SK-N-SH (cell line): Measurements from ENCODE around the gene SLC30A2.

Source experiments
- GATA2 ChIP-seq: sonication (generic); formaldehyde crosslinking; IDR thresholded peaks from 2 replicates; pipeline ENCODE4 v1.5.0; 2020; ENCODE audit warnings: mild to moderate bottlenecking, missing genetic modification reagents
- POLR2AphosphoS5 ChIP-seq: IDR thresholded peaks from 2 replicates; pipeline ENCODE4 v1.6.1; 2012; ENCODE audit warnings: low read depth, low read length
- TF ChIP-seq, protein P1 (sequence below): fragments of 200-600 bp; sonication (generic); IDR thresholded peaks from 2 replicates; pipeline ENCODE4 v1.6.1; 2017; ENCODE audit warnings: antibody characterized with exemption, mild to moderate bottlenecking, moderate library complexity

DNA sequence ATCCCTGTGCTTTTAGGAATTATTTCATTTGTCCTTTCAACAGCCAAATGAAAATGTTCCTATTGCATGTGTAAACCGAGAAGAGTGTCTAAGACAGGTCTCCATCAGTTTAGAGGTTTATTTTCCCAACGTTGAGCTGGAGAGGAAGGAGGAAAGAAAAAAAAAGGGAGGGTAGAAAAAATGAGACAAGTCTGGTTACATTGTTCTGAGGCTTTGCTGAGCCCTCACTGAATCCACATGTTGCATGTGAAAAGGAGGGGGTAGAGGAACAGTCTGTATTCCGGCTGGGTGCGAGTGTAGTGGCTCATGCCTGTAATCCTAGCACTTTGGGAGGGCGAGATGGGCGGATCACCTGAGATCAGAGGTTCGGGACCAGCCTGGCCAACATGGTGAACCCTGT lies 46.5 kb upstream of the SLC30A2 start:
- TF ChIP-seq POLR2AphosphoS5 (no peak), GATA2 (CRISPR knock-in tag) (no peak)
- TF ChIP-seq, protein P1, sequence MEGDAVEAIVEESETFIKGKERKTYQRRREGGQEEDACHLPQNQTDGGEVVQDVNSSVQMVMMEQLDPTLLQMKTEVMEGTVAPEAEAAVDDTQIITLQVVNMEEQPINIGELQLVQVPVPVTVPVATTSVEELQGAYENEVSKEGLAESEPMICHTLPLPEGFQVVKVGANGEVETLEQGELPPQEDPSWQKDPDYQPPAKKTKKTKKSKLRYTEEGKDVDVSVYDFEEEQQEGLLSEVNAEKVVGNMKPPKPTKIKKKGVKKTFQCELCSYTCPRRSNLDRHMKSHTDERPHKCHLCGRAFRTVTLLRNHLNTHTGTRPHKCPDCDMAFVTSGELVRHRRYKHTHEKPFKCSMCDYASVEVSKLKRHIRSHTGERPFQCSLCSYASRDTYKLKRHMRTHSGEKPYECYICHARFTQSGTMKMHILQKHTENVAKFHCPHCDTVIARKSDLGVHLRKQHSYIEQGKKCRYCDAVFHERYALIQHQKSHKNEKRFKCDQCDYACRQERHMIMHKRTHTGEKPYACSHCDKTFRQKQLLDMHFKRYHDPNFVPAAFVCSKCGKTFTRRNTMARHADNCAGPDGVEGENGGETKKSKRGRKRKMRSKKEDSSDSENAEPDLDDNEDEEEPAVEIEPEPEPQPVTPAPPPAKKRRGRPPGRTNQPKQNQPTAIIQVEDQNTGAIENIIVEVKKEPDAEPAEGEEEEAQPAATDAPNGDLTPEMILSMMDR, result no peak
